Neural cell (in vitro differentiated cells): ENCODE results near the gene ZCRB1. TPM values are rescaled to one million over a fixed set of nuclear protein-coding genes. Genes with fewer than 3 reads are reported as not detected.

Experiments
- H2AFZ ChIP-seq: fragments of 200-600, 300-800 bp; sonication (generic), shearing (Covaris generic); 2 replicates; pipeline ENCODE4 v1.6.0; 2014; ENCODE audit warnings: low read depth, mild to moderate bottlenecking, antibody characterized with exemption, low read length, moderate library complexity
- H3F3A ChIP-seq: fragments of 200-600 bp; shearing (Covaris generic); 2 replicates; pipeline ENCODE4 v1.6.1; 2016; ENCODE audit warnings: mild to moderate bottlenecking, moderate library complexity, mixed read lengths, antibody characterized with exemption, low read length; ENCODE audit not compliant: insufficient read depth, poor library complexity, severe bottlenecking
- H3K27ac ChIP-seq: fragments of 200-600, 300-800 bp; sonication (generic), shearing (Covaris generic); 2 replicates; pipeline ENCODE4 v1.5.1; 2014; ENCODE audit warnings: mild to moderate bottlenecking, low read length, moderate library complexity
- H3K27me3 ChIP-seq: fragments of 300-800, 200-600 bp; sonication (generic), shearing (Covaris generic); 2 replicates; pipeline ENCODE4 v1.6.0; 2014; ENCODE audit warnings: mild to moderate bottlenecking, low read depth, low read length, moderate library complexity; ENCODE audit not compliant: insufficient read depth
- H3K36me3 ChIP-seq: fragments of 300-800, 200-600 bp; sonication (generic), shearing (Covaris generic); 2 replicates; pipeline ENCODE4 v1.5.1; 2014; ENCODE audit warnings: mild to moderate bottlenecking, antibody characterized with exemption, low read length, moderate library complexity; ENCODE audit not compliant: insufficient read depth
- H3K4me2 ChIP-seq: fragments of 300-800, 200-600 bp; sonication (generic), shearing (Covaris generic); 2 replicates; pipeline ENCODE4 v1.6.0; 2014; ENCODE audit warnings: mild to moderate bottlenecking, low read length
- H3K4me3 ChIP-seq: fragments of 300-800, 200-600 bp; sonication (generic), shearing (Covaris generic); 2 replicates; pipeline ENCODE4 v1.5.1; 2014; ENCODE audit warnings: mild to moderate bottlenecking, low read length, moderate library complexity
- H3K79me2 ChIP-seq: fragments of 200-600 bp; shearing (Covaris generic); replicated peaks from 2 replicates; pipeline ENCODE4 v1.6.0; 2014; ENCODE audit warnings: mild to moderate bottlenecking, low read length, moderate library complexity; ENCODE audit not compliant: insufficient read depth
- H3K9ac ChIP-seq: fragments of 300-800, 200-600 bp; sonication (generic), shearing (Covaris generic); 2 replicates; pipeline ENCODE4 v1.6.1; 2016; ENCODE audit warnings: mild to moderate bottlenecking, low read length, mixed read lengths
- H3K9me2 ChIP-seq: fragments of 200-600 bp; shearing (Covaris generic); 2 replicates; pipeline ENCODE4 v1.6.1; 2016; ENCODE audit warnings: mild to moderate bottlenecking, low read length, mixed read lengths; ENCODE audit not compliant: insufficient read depth
- H3K9me3 ChIP-seq: fragments of 200-600, 300-800 bp; sonication (generic), shearing (Covaris generic); 2 replicates; pipeline ENCODE4 v1.6.1; 2016; ENCODE audit warnings: mild to moderate bottlenecking, mixed run types, low read length, moderate library complexity, mixed read lengths
- H4K20me1 ChIP-seq: fragments of 200-600 bp; shearing (Covaris generic); 2 replicates; pipeline ENCODE4 v1.6.1; 2016; ENCODE audit warnings: mild to moderate bottlenecking, mixed run types; ENCODE audit not compliant: insufficient read depth
- CTCF ChIP-seq: fragments of 450-650 bp; IDR thresholded peaks from 2 replicates; pipeline ENCODE4 v1.5.1; 2014; ENCODE audit warnings: antibody characterized with exemption, mild to moderate bottlenecking, moderate library complexity; ENCODE audit not compliant: poor library complexity, severe bottlenecking
- EP300 ChIP-seq: fragments of 450-650 bp; conservative IDR thresholded peaks from 2 replicates; pipeline ENCODE4 v1.6.1; 2014; ENCODE audit warnings: antibody characterized with exemption, mild to moderate bottlenecking, moderate library complexity; ENCODE audit not compliant: poor library complexity, severe bottlenecking
- EZH2 ChIP-seq: fragments of 200-600, 300-800 bp; shearing (Covaris generic), sonication (generic); IDR thresholded peaks from 2 replicates; pipeline ENCODE4 v1.6.1; 2014; ENCODE audit warnings: antibody characterized with exemption, low read length, borderline replicate concordance, mild to moderate bottlenecking; ENCODE audit not compliant: insufficient read depth, poor library complexity, severe bottlenecking
- MXI1 ChIP-seq: fragments of 450-650 bp; conservative IDR thresholded peaks from 2 replicates; pipeline ENCODE4 v1.6.1; 2014; ENCODE audit warnings: antibody characterized with exemption, mild to moderate bottlenecking; ENCODE audit not compliant: poor library complexity, severe bottlenecking
- POLR2AphosphoS5 ChIP-seq: IDR thresholded peaks from 2 replicates; pipeline ENCODE4 v1.6.1; 2012
- RAD21 ChIP-seq: fragments of 450-650 bp; conservative IDR thresholded peaks from 2 replicates; pipeline ENCODE4 v1.6.1; 2014; ENCODE audit warnings: antibody characterized with exemption, mild to moderate bottlenecking, moderate library complexity
- REST ChIP-seq: IDR thresholded peaks from 2 replicates; pipeline ENCODE4 v1.6.1; 2012; ENCODE audit warnings: borderline replicate concordance
- SMC3 ChIP-seq: fragments of 450-650 bp; conservative IDR thresholded peaks from 2 replicates; pipeline ENCODE4 v1.6.1; 2014; ENCODE audit warnings: antibody characterized with exemption, mild to moderate bottlenecking, moderate library complexity; ENCODE audit not compliant: poor library complexity
- TAF1 ChIP-seq: IDR thresholded peaks from 2 replicates; pipeline ENCODE4 v1.6.1; 2012; ENCODE audit warnings: low read depth
- polyA plus RNA-seq: library from polyadenylated mRNA; depleted of rRNA; stranded (reverse); fragments of >200 nt; gene quantifications from 2 replicates; pipeline ENCODE4 v1.2.3, GENCODE V29; 2014

The ZCRB1 gene
- polyA plus RNA-seq, 1 donor from 2014 or later, result 83.9 TPM

GRCh38 chr12:42365486-42365885, 39.6 kb upstream of the ZCRB1 start:
- Histone ChIP-seq H3K9ac (no peak overlapping the region), H3K9me2 (no peaks in the 10 kb centered on the region), H3K9me3 (no peaks in the 10 kb centered on the region), H3K36me3 (no peaks in the 10 kb centered on the region), H3K27ac (no peak overlapping the region), H4K20me1 (no peaks in the 10 kb centered on the region), H3K4me3 (no peak overlapping the region), H3K27me3 (no peaks in the 10 kb centered on the region), H3K4me2 (no peak overlapping the region), H2AFZ (no peak overlapping the region), H3K79me2 (no peaks in the 10 kb centered on the region), H3F3A (no peaks in the 10 kb centered on the region)
- TF ChIP-seq SMC3 (no peak), TAF1 (no peak), RAD21 (no peak), EZH2 (no peak), REST (no peak), EP300 (no peak), CTCF (no peak), MXI1 (no peak), POLR2AphosphoS5 (no peak)

GRCh38 chr12:42364692-42365091, 38.8 kb upstream of the ZCRB1 start:
- H2AFZ ChIP-seq, result no peak overlapping the region
- no peaks in the 10 kb centered on the region for H3K9me2 ChIP-seq
- H3K9me3 ChIP-seq, result no peaks in the 10 kb centered on the region
- no peaks in the 10 kb centered on the region for H3K27me3 ChIP-seq
- no peak overlapping the region for H3K4me3 ChIP-seq
- no peaks in the 10 kb centered on the region for H3F3A ChIP-seq
- H3K9ac ChIP-seq, result no peak overlapping the region
- H4K20me1 ChIP-seq, result no peaks in the 10 kb centered on the region
- H3K79me2 ChIP-seq, result no peaks in the 10 kb centered on the region
- H3K27ac ChIP-seq, result no peak overlapping the region
- H3K36me3 ChIP-seq, result no peaks in the 10 kb centered on the region
- no peak overlapping the region for H3K4me2 ChIP-seq
- TF ChIP-seq REST (no peak), EP300 (no peak), SMC3 (no peak), TAF1 (no peak), EZH2 (no peak), POLR2AphosphoS5 (no peak), MXI1 (no peak), CTCF (no peak)
